ENCODE measurements around the gene TNFRSF4.

Gene TNFRSF4

GRCh38 chr1:1232208-1232795 lies 18.3 kb upstream of the TNFRSF4 start, which contains the start of gene B3GALT6:
Gene B3GALT6, plus strand, starts transcription at chr1:1232237. Its CDS starts 42 bp downstream, at chr1:1232279.
- DNase-seq = peak in 2 of 4 experiments; percentile 79 to 86

GRCh38 chr1:1231400-1232207 lies 17.7 kb upstream of the TNFRSF4 start, which contains the start of gene SDF4:
Gene SDF4, minus strand, starts transcription at chr1:1232001. Its CDS starts 3,229 bp downstream, at chr1:1228772.
- peak; percentile 98 to 99 (median 98) for DNase-seq

- peak; percentile 28 to 59 (median 48) for DNase-seq
These were observed 16.9 kb upstream of the TNFRSF4 start for GRCh38 chr1:1230656-1231399.

- no peak for DNase-seq
These were observed 15.8 kb upstream of the TNFRSF4 start for GRCh38 chr1:1229770-1230169.

- no peak for DNase-seq
These were observed 14.8 kb upstream of the TNFRSF4 start for GRCh38 chr1:1228596-1229321.

- no peak for DNase-seq
These were observed 14.2 kb upstream of the TNFRSF4 start for GRCh38 chr1:1228187-1228586.

- DNase-seq = no peak
These were observed 13.4 kb upstream of the TNFRSF4 start for GRCh38 chr1:1227386-1227785.

- DNase-seq = no peak
These were observed 12.8 kb upstream of the TNFRSF4 start for GRCh38 chr1:1226566-1227362.

GRCh38 chr1:1225913-1226312 lies 12.0 kb upstream of the TNFRSF4 start:
- DNase-seq = no peak

- no peak for DNase-seq
These were observed 11.4 kb upstream of the TNFRSF4 start for GRCh38 chr1:1225238-1225845.

- no peak for DNase-seq
These were observed 9.9 kb upstream of the TNFRSF4 start for GRCh38 chr1:1223891-1224290.

GRCh38 chr1:1223321-1223720 lies 9.4 kb upstream of the TNFRSF4 start:
- DNase-seq = no peak

- no peak for DNase-seq
These were observed 8.7 kb upstream of the TNFRSF4 start for GRCh38 chr1:1222575-1223225.

GRCh38 chr1:1221887-1222574 lies 8.1 kb upstream of the TNFRSF4 start:
- DNase-seq = no peak

GRCh38 chr1:1220197-1220596 lies 6.2 kb upstream of the TNFRSF4 start:
- DNase-seq = no peak

GRCh38 chr1:1219341-1219740 lies 5.4 kb upstream of the TNFRSF4 start:
- DNase-seq = no peak

- no peak for DNase-seq
These were observed 4.7 kb upstream of the TNFRSF4 start for GRCh38 chr1:1218524-1219200.

- no peak for DNase-seq
These were observed 3.9 kb upstream of the TNFRSF4 start for GRCh38 chr1:1217621-1218523.
